Stimulated activated CD8-positive, alpha-beta memory T cell treated with anti-CD3 and anti-CD28 coated beads, Interleukin-2, amount 100 ng/mL, for 48 hours (primary cell): ENCODE measurements around the gene PMPCA.

Experiments
- DNase-seq, 2 donors: peaks; one replicate each; pipeline ENCODE4 v3.0.0-alpha.2; 2020; ENCODE audit warnings: low read depth in 2 of 2

The PMPCA gene

DNA sequence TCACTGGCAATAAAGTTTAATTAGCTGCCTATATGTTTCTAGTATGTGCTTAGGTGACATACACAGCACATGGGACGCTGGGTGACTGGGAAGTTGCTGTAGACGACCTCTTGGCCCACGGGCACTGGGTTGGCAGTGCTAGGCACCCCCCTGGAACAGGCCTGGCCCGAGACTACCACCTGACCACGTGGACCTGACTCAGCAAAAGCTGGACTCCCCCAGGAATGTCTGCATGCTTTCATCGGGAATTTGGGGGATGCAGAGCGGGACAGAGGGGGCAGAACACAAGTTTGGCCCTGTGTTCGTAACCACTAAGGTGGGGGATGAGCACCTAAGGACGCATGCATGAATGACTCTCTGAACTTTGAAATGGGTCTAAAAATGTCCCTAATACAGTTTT lies 45.8 kb downstream of the PMPCA start:
- no peak for DNase-seq

DNA sequence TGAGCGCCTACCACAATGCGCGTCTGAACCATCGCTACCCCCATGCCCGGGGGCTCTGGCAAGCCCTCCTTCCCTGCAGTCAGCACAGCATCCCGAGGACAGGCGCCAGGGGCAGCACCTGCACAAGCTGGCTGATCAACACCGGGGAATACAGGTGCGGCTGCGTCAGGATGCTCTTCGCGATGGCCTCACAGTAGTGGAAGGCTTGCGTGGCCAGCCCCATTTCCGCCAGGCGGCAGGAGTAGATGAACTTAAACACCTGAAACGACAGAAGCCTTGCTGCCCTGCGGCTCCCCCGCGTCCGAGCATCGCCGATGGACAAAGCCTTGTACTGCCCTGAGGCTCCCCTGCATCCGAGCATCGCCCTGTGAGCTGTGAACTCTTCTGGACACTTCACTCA lies 46.9 kb downstream of the PMPCA start:
- DNase-seq = no peak

DNA sequence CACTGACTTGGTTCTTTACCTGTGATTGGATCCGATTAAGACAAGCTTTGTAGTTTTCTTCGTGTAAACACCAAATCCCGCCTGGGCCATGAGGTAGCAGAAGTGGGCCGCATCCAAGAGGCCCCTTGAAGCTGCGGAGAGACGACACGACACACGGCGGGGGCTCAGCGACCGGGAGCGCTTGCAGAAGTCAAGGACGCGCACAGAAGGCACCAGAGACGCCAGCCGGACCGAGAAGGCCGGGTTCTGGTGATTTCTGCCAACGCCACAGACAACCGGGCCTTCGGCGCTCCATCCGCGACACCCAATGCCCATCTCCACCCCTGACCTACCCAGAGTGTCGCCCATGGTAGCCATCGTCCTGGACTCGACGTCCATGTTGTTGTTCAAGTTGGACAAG lies 49.0 kb downstream of the PMPCA start:
- DNase-seq = no peak

DNA sequence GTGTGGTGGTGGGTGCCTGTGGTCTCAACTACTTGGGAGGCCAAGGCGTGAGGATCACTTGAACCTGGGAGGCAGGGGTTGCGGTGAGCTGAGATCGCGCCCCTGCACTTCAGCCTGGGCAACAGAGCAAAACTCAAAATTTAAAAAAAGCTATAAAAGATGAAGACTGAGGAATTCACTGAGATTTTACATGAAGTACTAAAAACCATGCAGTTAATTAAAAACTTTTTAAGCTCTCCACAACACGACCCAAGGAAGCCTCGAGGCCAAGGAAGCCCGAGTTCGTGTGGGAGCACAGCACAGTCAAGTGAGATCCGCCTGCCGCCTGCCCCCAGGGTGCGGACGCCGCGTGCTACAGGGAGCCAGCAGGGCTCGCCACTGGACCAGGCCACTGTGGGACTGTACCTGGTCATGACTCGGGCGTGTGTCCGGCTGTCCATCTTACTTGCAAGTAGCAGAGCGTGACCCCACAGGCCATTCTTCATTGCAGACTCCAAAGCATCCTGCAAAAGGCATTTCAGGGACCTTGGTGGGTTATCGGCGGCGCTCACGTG lies 50.4 kb downstream of the PMPCA start:
- no peak for DNase-seq

DNA sequence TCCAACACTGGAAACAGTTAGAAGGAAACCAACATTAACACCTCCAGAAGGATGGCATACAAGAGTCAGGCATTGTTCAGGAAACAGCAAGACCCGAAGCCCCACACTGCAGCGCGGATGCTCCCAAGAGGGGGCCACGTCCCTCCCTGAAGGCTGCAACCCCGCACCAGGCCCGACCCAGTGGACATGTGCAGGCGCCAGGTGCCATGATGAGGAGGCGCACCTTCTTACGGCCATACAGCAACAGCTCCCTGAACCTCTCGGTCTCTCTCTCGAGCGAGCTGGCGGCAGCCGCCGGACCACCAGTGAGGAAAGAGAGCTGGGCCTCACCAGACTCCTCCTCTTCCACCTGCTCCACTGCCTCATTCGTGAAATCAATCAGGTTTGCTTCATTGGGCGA lies 52.2 kb downstream of the PMPCA start:
- no peak for DNase-seq

DNA sequence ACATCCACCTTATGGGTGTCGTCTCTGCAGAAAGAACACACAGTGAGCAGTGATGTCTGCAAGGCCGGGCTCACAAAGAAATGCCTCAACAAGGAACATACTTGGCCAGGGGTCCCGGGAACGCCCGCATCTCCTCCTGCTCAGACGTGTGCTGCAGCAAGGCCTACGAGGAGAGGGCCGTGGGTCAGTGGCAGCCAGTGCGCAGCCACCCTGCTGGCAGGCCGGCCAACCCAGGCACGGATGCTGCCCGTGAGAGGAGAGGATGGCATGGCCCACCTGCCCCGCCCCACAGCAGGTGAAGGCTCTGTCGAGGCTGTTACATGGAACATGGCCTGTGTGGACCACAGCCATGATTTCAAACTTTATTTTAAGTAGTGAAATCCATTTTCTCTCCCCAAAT lies 53.1 kb downstream of the PMPCA start:
- no peak for DNase-seq

- no peak for DNase-seq
Observed at GRCh38 chr9:136464241-136464640, 53.8 kb downstream of the PMPCA start.

- no peak for DNase-seq
Observed at GRCh38 chr9:136465500-136466154, 55.2 kb downstream of the PMPCA start.

GRCh38 chr9:136466155-136466541 lies 55.7 kb downstream of the PMPCA start:
- no peak for DNase-seq

- no peak for DNase-seq
Observed at GRCh38 chr9:136467766-136468165, 57.3 kb downstream of the PMPCA start.

DNA sequence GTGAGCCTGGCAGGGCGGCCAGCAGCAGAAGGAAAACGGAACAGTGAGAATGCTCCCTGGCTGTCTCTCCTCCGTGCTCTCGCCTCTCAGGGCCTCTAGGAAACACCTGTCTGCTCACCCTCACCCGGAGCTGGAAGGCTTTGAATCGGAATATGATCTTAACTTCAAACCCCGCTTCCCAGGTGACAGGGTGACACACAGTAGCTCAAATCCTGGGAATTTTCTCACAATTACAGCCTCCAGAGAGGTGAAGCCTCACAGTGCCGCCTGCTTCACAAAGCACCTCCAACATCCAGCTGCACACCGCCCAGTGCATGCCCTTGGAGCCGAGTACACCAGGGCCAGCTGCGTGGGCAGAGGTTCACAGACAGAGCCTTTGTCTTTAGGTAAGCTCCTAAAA lies 59.9 kb downstream of the PMPCA start:
- no peak for DNase-seq

- no peak for DNase-seq
Observed at GRCh38 chr9:136470792-136471469, 60.5 kb downstream of the PMPCA start.

DNA sequence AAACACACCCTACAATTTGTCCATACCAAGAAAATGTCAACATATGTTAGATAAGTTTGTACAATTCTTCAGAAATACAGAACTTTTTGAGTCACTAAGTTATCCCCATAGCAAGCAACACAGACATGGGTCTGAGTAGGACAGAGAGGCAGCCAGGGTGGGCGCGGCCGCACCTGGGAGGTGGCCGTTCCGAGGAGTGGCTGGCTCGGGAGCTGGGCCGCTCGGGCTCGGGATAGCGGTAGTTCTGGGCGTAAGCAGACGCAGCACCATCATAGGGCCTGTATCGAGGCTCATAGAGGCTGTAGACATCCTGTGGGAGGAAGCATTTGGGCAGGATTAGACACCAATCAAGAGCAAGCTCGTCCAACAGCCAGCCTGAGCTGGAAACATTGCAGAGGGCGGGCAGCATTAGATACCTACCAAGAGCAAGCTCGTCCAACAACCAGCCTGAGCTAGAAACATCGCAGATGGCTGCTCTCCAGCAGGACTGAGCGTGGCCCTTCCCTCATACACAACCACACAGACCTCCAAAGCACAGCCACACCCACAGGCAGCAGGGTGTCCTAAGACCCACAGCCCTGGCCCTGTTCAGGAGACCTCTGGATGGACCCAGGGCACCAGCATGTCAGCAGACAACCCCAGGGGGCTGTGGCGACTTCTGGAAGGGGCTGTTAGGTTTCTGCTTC lies 61.5 kb downstream of the PMPCA start:
- no peak for DNase-seq

DNA sequence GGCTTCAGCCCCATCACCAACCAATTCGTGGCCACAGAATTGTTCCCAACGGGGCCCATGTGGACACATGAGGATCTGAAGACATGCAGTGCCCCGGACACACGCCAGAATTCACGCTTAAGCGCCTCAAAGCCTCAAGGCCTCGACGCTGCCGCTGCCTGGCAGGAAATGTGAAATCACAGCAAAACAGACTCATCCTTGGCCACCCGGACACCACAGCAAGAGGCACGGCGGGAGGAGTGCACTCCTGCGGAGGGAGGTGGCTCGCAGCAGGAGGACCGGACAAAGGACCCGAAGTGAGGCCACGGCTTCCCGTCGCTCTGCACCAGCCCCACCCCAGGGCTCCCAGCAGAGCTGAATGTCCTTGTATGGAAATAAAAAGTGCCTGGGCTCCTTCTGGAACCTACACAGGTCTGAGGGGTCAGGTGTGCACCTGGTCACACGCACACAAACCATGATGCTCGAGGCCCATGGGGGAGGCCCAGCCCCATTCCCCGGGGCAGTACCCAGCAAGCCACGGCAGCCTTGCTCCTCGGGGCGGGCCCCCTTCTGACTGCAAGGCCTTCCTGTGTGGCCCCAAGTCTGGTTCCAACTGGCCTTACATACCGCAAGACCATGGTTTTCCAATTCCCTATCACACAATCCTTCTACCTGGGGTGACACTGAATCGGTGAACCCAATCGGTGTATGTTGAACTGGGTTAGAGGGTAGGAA lies 62.3 kb downstream of the PMPCA start:
- no peak for DNase-seq

- no peak for DNase-seq
Observed at GRCh38 chr9:136473354-136473721, 62.9 kb downstream of the PMPCA start.
